AG04450 (cell line): Measurements from ENCODE around the gene FBXO11. TPM values are rescaled to one million over a fixed set of nuclear protein-coding genes. Genes with fewer than 3 reads are reported as not detected.

Experiments used
- CTCF ChIA-PET: fragments of 300-600, 350-600 bp; formaldehyde crosslinking; extraction: SDS; loops from one replicate; lab custom pipeline; 2022; ENCODE audit warnings: antibody characterized with exemption, inconsistent platforms; lab: Charles Lee
- POLR2A ChIA-PET: fragments of 350-600 bp; formaldehyde crosslinking; extraction: SDS; loops from one replicate; lab custom pipeline; 2021; ENCODE audit warnings: antibody characterized with exemption, inconsistent platforms; lab: Yijun Ruan, JAX
- DNase-seq: peaks from one replicate; pipeline ENCODE4 v3.0.0-alpha.2; 2011; ENCODE audit warnings: low read depth, low spot score
- H3K27ac ChIP-seq: one replicate; pipeline ENCODE4 v1.5.1; 2012; ENCODE audit warnings: low read depth, low read length, control low read depth
- H3K27me3 ChIP-seq: one replicate; pipeline ENCODE4 v1.6.0; 2012; ENCODE audit warnings: low read length; ENCODE audit not compliant: control insufficient read depth, insufficient read depth
- H3K4me3 ChIP-seq: 2 replicates; pipeline ENCODE4 v1.5.1; 2011; ENCODE audit warnings: mild to moderate bottlenecking, low read depth, low read length, control low read depth
- H3K9me3 ChIP-seq: 2 replicates; pipeline ENCODE4 v1.5.1; 2012; ENCODE audit warnings: low read length; ENCODE audit not compliant: control insufficient read depth, insufficient read depth
- CTCF ChIP-seq: IDR thresholded peaks from 2 replicates; pipeline ENCODE4 v1.5.1; 2011; ENCODE audit warnings: low read depth, low read length, control low read depth, inconsistent platforms
- polyA plus RNA-seq: library from polyadenylated mRNA; depleted of rRNA; stranded (reverse); fragments of >200 nt; gene quantifications from 2 replicates; pipeline ENCODE4 v1.2.3, GENCODE V29; 2011

The FBXO11 gene
- polyA plus RNA-seq, 1 experiment = 55.9 TPM

GRCh38 chr2:47896450-47896968 lies 9.8 kb downstream of the FBXO11 start:
- TF ChIP-seq CTCF = no peak
- CTCF ChIA-PET = interaction anchor here (0.6 to 1.2 kb wide), 2 partner anchors 38 to 39 kb away, joined by 3 to 6 read pairs; no protein-coding TSS in a partner anchor
- Histone ChIP-seq H3K27ac (no peak overlapping the region), H3K4me3 (no peak overlapping the region), H3K27me3 (no peaks in the 10 kb centered on the region), H3K9me3 (no peaks in the 10 kb centered on the region)
- POLR2A ChIA-PET = no interaction called here
- DNase-seq = no peak

GRCh38 chr2:47893771-47894170 lies 12.5 kb downstream of the FBXO11 start:
- ChIA-PET CTCF (interaction anchor here (0.7 to 1.4 kb wide), 2 partner anchors 13 to 213 kb away, joined by 3 to 4 read pairs; partner anchors contain the start of gene FBXO11), POLR2A (no interaction called here)
- no peak for DNase-seq
- no peak overlapping the region for H3K27ac ChIP-seq
- no peaks in the 10 kb centered on the region for H3K27me3 ChIP-seq
- no peak overlapping the region for H3K4me3 ChIP-seq
- TF ChIP-seq CTCF = no peak
- no peaks in the 10 kb centered on the region for H3K9me3 ChIP-seq

GRCh38 chr2:47892338-47892730 lies 14.0 kb downstream of the FBXO11 start:
- TF ChIP-seq CTCF = no peak
- no peak overlapping the region for H3K27ac ChIP-seq
- CTCF ChIA-PET = no interaction called here
- no peaks in the 10 kb centered on the region for H3K9me3 ChIP-seq
- POLR2A ChIA-PET = no interaction called here
- no peaks in the 10 kb centered on the region for H3K27me3 ChIP-seq
- no peak for DNase-seq
- no peak overlapping the region for H3K4me3 ChIP-seq

- DNase-seq = peak; percentile 41
- no peaks in the 10 kb centered on the region for H3K9me3 ChIP-seq
- CTCF ChIA-PET = interaction anchor here (1.4 kb wide), 1 partner anchor 25 kb away, joined by 4 read pairs; no protein-coding TSS in a partner anchor
- H3K27ac ChIP-seq = no peak overlapping the region
- H3K27me3 ChIP-seq = no peaks in the 10 kb centered on the region
- no peak overlapping the region for H3K4me3 ChIP-seq
- no peak for TF ChIP-seq CTCF
- POLR2A ChIA-PET = no interaction called here
Measured at GRCh38 chr2:47891369-47892337, 14.6 kb downstream of the FBXO11 start.
